ENCODE results near the gene SCIMP.
"Not testable (repeated sequence)": the region's sequence is repeated elsewhere in the genome, so short reads cannot be mapped to it uniquely, and the experiment has no call there.

The SCIMP gene

GRCh38 chr17:5220074-5220473 lies 14.6 kb downstream of the SCIMP start:
- no peaks in the 10 kb centered on the region for H3K4me1 ChIP-seq (ENCODE audit: insufficient read depth, low read length)
- H3K9ac ChIP-seq (ENCODE audit: low read depth, low read length): no peak overlapping the region
- no peaks in the 10 kb centered on the region for H3K36me3 ChIP-seq (ENCODE audit: insufficient read depth, low read length)
- H3K9me3 ChIP-seq (ENCODE audit: control insufficient read depth, insufficient read depth, low read length): no peaks in the 10 kb centered on the region

GRCh38 chr17:5219536-5219935 lies 15.1 kb downstream of the SCIMP start:
- Histone ChIP-seq H3K9ac (ENCODE audit: low read depth, low read length) (no peak overlapping the region), H3K36me3 (ENCODE audit: insufficient read depth, low read length) (no peaks in the 10 kb centered on the region), H3K4me1 (ENCODE audit: insufficient read depth, low read length) (no peaks in the 10 kb centered on the region), H3K9me3 (ENCODE audit: control insufficient read depth, insufficient read depth, low read length) (no peaks in the 10 kb centered on the region)

GRCh38 chr17:5217562-5217961 lies 17.1 kb downstream of the SCIMP start:
- H3K4me1 ChIP-seq (ENCODE audit: insufficient read depth, low read length); H3K9ac ChIP-seq (ENCODE audit: low read depth, low read length); H3K36me3 ChIP-seq (ENCODE audit: insufficient read depth, low read length); H3K9me3 ChIP-seq (ENCODE audit: control insufficient read depth, insufficient read depth, low read length): not testable (repeated sequence)

- H3K36me3 ChIP-seq (ENCODE audit: insufficient read depth, low read length): no peaks in the 10 kb centered on the region
- no peaks in the 10 kb centered on the region for H3K4me1 ChIP-seq (ENCODE audit: insufficient read depth, low read length)
- H3K9ac ChIP-seq (ENCODE audit: low read depth, low read length): no peak overlapping the region
- H3K9me3 ChIP-seq (ENCODE audit: control insufficient read depth, insufficient read depth, low read length): no peaks in the 10 kb centered on the region
These were observed 23.2 kb downstream of the SCIMP start for GRCh38 chr17:5211458-5211857.

- Histone ChIP-seq H3K9me3 (ENCODE audit: control insufficient read depth, insufficient read depth, low read length) (no peaks in the 10 kb centered on the region), H3K4me1 (ENCODE audit: insufficient read depth, low read length) (no peaks in the 10 kb centered on the region), H3K36me3 (ENCODE audit: insufficient read depth, low read length) (no peaks in the 10 kb centered on the region), H3K9ac (ENCODE audit: low read depth, low read length) (no peak overlapping the region)
These were observed 23.9 kb downstream of the SCIMP start for GRCh38 chr17:5210614-5211252.

- H3K4me1 ChIP-seq (ENCODE audit: insufficient read depth, low read length): no peaks in the 10 kb centered on the region
- no peak overlapping the region for H3K9ac ChIP-seq (ENCODE audit: low read depth, low read length)
- no peaks in the 10 kb centered on the region for H3K36me3 ChIP-seq (ENCODE audit: insufficient read depth, low read length)
- H3K9me3 ChIP-seq (ENCODE audit: control insufficient read depth, insufficient read depth, low read length): no peaks in the 10 kb centered on the region
These were observed 24.6 kb downstream of the SCIMP start for GRCh38 chr17:5210091-5210490.

GRCh38 chr17:5209396-5209795 lies 25.3 kb downstream of the SCIMP start:
- H3K4me1 ChIP-seq (ENCODE audit: insufficient read depth, low read length): no peaks in the 10 kb centered on the region
- H3K36me3 ChIP-seq (ENCODE audit: insufficient read depth, low read length): no peaks in the 10 kb centered on the region
- no peak overlapping the region for H3K9ac ChIP-seq (ENCODE audit: low read depth, low read length)
- H3K9me3 ChIP-seq (ENCODE audit: control insufficient read depth, insufficient read depth, low read length): no peaks in the 10 kb centered on the region

GRCh38 chr17:5203908-5204294 lies 30.8 kb downstream of the SCIMP start:
- no peak overlapping the region for H3K9ac ChIP-seq (ENCODE audit: low read depth, low read length)
- H3K36me3 ChIP-seq (ENCODE audit: insufficient read depth, low read length): no peaks in the 10 kb centered on the region
- H3K9me3 ChIP-seq (ENCODE audit: control insufficient read depth, insufficient read depth, low read length): no peaks in the 10 kb centered on the region
- H3K4me1 ChIP-seq (ENCODE audit: insufficient read depth, low read length): no peaks in the 10 kb centered on the region

GRCh38 chr17:5203178-5203907 lies 31.3 kb downstream of the SCIMP start:
- Histone ChIP-seq H3K9ac (ENCODE audit: low read depth, low read length) (no peak overlapping the region), H3K4me1 (ENCODE audit: insufficient read depth, low read length) (no peaks in the 10 kb centered on the region), H3K9me3 (ENCODE audit: control insufficient read depth, insufficient read depth, low read length) (no peaks in the 10 kb centered on the region), H3K36me3 (ENCODE audit: insufficient read depth, low read length) (no peaks in the 10 kb centered on the region)

- no peaks in the 10 kb centered on the region for H3K36me3 ChIP-seq (ENCODE audit: insufficient read depth, low read length)
- H3K4me1 ChIP-seq (ENCODE audit: insufficient read depth, low read length): no peaks in the 10 kb centered on the region
- no peak overlapping the region for H3K9ac ChIP-seq (ENCODE audit: low read depth, low read length)
- H3K9me3 ChIP-seq (ENCODE audit: control insufficient read depth, insufficient read depth, low read length): no peaks in the 10 kb centered on the region
These were observed 33.6 kb downstream of the SCIMP start for GRCh38 chr17:5201011-5201410.

- Histone ChIP-seq H3K9ac (ENCODE audit: low read depth, low read length) (no peak overlapping the region), H3K36me3 (ENCODE audit: insufficient read depth, low read length) (no peaks in the 10 kb centered on the region), H3K4me1 (ENCODE audit: insufficient read depth, low read length) (no peaks in the 10 kb centered on the region), H3K9me3 (ENCODE audit: control insufficient read depth, insufficient read depth, low read length) (no peaks in the 10 kb centered on the region)
These were observed 34.3 kb downstream of the SCIMP start for GRCh38 chr17:5200360-5200759.

GRCh38 chr17:5198472-5198871 lies 36.2 kb downstream of the SCIMP start:
- Histone ChIP-seq H3K9me3 (ENCODE audit: control insufficient read depth, insufficient read depth, low read length) (no peaks in the 10 kb centered on the region), H3K9ac (ENCODE audit: low read depth, low read length) (no peak overlapping the region)

GRCh38 chr17:5194346-5194745 lies 40.3 kb downstream of the SCIMP start:
- Histone ChIP-seq H3K4me1 (ENCODE audit: insufficient read depth, low read length) (0 out of 2 replicates have a peak, but pooled peaks cover 3% of the 10 kb centered on the region), H3K36me3 (ENCODE audit: insufficient read depth, low read length) (peaks cover 11% of the 10 kb centered on the region), H3K9ac (ENCODE audit: low read depth, low read length) (no peak overlapping the region), H3K9me3 (ENCODE audit: control insufficient read depth, insufficient read depth, low read length) (peaks cover 13% of the 10 kb centered on the region; the same call in 1 of the 2 replicates)

More at GRCh38 chr17:5198472-5198871, 36.2 kb downstream of the SCIMP start:
- H3K36me3 ChIP-seq (ENCODE audit: insufficient read depth, low read length): no peaks in the 10 kb centered on the region
- no peaks in the 10 kb centered on the region for H3K4me1 ChIP-seq (ENCODE audit: insufficient read depth, low read length)

- H3K4me1 ChIP-seq (ENCODE audit: insufficient read depth, low read length): 0 out of 2 replicates have a peak, but pooled peaks cover 3% of the 10 kb centered on the region
- H3K36me3 ChIP-seq (ENCODE audit: insufficient read depth, low read length): peaks cover 24% of the 10 kb centered on the region
- peaks cover 30% of the 10 kb centered on the region for H3K9me3 ChIP-seq (ENCODE audit: control insufficient read depth, insufficient read depth, low read length)
- H3K9ac ChIP-seq (ENCODE audit: low read depth, low read length): peak within 1 kb of the TSS; percentile 92
These were observed 42.9 kb downstream of the SCIMP start, which contains the start of gene ZNF594 for GRCh38 chr17:5191541-5192417. ZNF594 (minus strand) TSS chr17:5191868; CDS start chr17:5184256, 7,612 bp downstream.

Data from ES-I3 (cell line).